Skeletal muscle tissue (tissue), 4 donors: ENCODE measurements around the gene MDH2. TPM values are rescaled to one million over a fixed set of nuclear protein-coding genes. Genes with fewer than 3 reads are reported as not detected.

ENCODE experiments used
- H3K27ac ChIP-seq: one replicate; pipeline ENCODE4 v1.7.0; 2013; ENCODE audit warnings: mild to moderate bottlenecking, low read depth, low read length, inconsistent platforms
- H3K27me3 ChIP-seq, 3 donors: one replicate each; pipeline ENCODE4 v1.7.0; 2013; ENCODE audit warnings: low read length in 3 of 3; ENCODE audit not compliant: control insufficient read depth in 3 of 3, insufficient read depth in 3 of 3
- H3K36me3 ChIP-seq, 3 donors: one replicate each; pipeline ENCODE4 v1.7.0; 2013; ENCODE audit warnings: low read length in 3 of 3; ENCODE audit not compliant: control insufficient read depth in 3 of 3, insufficient read depth in 3 of 3
- H3K4me1 ChIP-seq, 3 donors: one replicate each; pipeline ENCODE4 v1.7.0; 2013; ENCODE audit warnings: low read length in 3 of 3, mild to moderate bottlenecking in 3 of 3; ENCODE audit not compliant: control insufficient read depth in 3 of 3, insufficient read depth in 3 of 3
- H3K4me3 ChIP-seq, 3 donors: one replicate each; pipeline ENCODE4 v1.7.0; 2013; ENCODE audit warnings: low read length in 3 of 3
- H3K9ac ChIP-seq, 3 donors: one replicate each; pipeline ENCODE4 v1.7.0; 2013; ENCODE audit warnings: low read length in 3 of 3, mild to moderate bottlenecking in 3 of 3, moderate library complexity in 2 of 3, low read depth in 1 of 3
- H3K9me3 ChIP-seq, 3 donors: one replicate each; pipeline ENCODE4 v1.7.0; 2013; ENCODE audit warnings: low read length in 3 of 3; ENCODE audit not compliant: control insufficient read depth in 3 of 3
- total RNA-seq: library from RNA; depleted of rRNA; stranded (reverse); fragments of >200 nt; gene quantifications from one replicate; pipeline ENCODE4 v1.2.3, GENCODE V29; 2014
- donor health status: Osteomylitis.

Gene MDH2
- total RNA-seq, 1 donor from 2014 or later: 44.4 TPM

- no peaks in the 10 kb centered on the region for H3K9me3 ChIP-seq
- peaks cover 13 to 17% (median 13%) of the 10 kb centered on the region in 3 donors for H3K4me1 ChIP-seq
- H3K4me3 ChIP-seq: no peak overlapping the region
- H3K9ac ChIP-seq: no peak overlapping the region
- no peaks in the 10 kb centered on the region for H3K27me3 ChIP-seq
- H3K27ac ChIP-seq: no peak overlapping the region
- peaks cover 69 to 72% (median 72%) of the 10 kb centered on the region in 3 donors for H3K36me3 ChIP-seq
Observed at GRCh38 chr7:76065016-76065612, 17.2 kb downstream of the MDH2 start.

GRCh38 chr7:76066716-76067503, 19.0 kb downstream of the MDH2 start:
- Histone ChIP-seq H3K4me1 (peaks cover 0 to 6% (median 0%) of the 10 kb centered on the region in 3 donors), H3K36me3 (peaks cover 55 to 58% (median 56%) of the 10 kb centered on the region in 3 donors), H3K9ac (no peak overlapping the region), H3K9me3 (no peaks in the 10 kb centered on the region), H3K27ac (no peak overlapping the region), H3K4me3 (no peak overlapping the region), H3K27me3 (no peaks in the 10 kb centered on the region)

DNA sequence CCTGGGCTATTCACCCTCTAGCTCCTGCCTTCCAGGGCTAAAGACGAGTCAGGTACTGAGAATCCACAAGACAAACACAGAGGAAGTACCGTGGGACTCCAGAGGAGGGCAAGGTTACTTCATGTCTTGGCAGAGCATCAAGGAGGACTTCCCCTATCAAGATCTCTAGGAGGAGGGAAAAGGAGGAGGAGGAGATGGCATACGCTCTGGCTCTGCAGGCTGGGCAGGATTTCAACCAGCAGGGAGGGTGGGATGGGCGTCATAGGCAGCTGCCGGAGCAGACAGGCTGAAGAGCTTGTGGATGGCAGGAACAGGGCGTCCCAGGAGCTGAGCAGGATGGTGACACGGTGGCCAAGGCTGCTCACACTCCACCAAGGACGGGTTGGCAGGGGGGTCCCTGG, 21.3 kb downstream of the MDH2 start:
- H3K36me3 ChIP-seq: peaks cover 34 to 36% (median 34%) of the 10 kb centered on the region in 3 donors
- H3K9ac ChIP-seq: no peak overlapping the region
- peaks cover 0 to 5% (median 0%) of the 10 kb centered on the region in 3 donors for H3K4me1 ChIP-seq
- H3K27me3 ChIP-seq: no peaks in the 10 kb centered on the region
- no peaks in the 10 kb centered on the region for H3K9me3 ChIP-seq
- no peak overlapping the region for H3K4me3 ChIP-seq
- H3K27ac ChIP-seq: no peak overlapping the region

DNA sequence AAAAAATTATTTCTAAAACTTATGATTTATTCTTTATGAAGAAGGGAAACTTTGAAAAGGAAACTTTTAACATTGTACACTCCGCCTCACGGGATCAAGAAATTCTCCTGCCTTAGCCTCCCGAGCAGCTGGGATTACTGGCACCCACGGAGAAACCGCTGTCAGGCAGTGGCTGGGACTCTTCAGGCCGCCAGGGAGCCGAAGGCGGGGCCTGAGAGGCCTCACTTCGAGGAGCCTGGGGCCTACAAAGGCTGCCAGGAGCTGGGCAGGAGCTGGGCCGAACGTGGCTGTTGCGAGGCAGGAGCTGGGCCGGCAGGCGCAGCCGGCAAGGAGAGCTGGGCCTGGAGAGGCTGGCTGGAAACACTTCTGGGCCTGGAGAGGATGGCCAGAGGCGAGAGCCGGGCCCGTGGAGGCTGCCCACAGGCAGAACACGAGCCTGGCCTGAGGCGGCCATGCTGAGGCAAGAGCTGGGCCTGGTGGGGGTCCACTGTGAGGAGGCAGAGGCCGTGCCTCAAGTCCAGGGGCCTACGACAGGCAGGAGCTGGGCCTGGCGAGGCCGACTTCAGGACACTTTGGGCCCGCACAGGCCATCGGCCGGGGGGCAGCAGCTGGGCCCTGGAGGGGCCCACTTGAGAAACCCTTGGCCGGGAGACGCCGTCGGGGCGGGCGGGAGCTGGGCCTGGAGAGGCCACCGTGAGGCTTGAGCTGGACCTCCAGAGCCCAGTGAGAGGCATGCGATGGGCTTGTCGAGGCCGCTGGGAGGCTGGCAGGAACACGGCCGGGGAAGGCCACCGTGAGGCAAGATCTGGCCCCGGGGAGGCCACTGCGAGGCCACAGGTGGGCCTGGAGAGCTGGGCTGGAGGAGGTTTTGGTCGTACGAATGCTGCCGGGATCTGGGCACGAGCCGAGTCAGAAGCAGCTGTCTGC, 23.7 kb downstream of the MDH2 start:
- H3K27me3 ChIP-seq: no peaks in the 10 kb centered on the region
- H3K27ac ChIP-seq: no peak overlapping the region
- peaks cover 0 to 5% (median 0%) of the 10 kb centered on the region in 3 donors for H3K4me1 ChIP-seq
- H3K4me3 ChIP-seq: no peak overlapping the region
- H3K36me3 ChIP-seq: peaks cover 10 to 13% (median 10%) of the 10 kb centered on the region in 3 donors
- H3K9me3 ChIP-seq: peaks cover 0 to 3% (median 0%) of the 10 kb centered on the region in 3 donors
- no peak overlapping the region for H3K9ac ChIP-seq

DNA sequence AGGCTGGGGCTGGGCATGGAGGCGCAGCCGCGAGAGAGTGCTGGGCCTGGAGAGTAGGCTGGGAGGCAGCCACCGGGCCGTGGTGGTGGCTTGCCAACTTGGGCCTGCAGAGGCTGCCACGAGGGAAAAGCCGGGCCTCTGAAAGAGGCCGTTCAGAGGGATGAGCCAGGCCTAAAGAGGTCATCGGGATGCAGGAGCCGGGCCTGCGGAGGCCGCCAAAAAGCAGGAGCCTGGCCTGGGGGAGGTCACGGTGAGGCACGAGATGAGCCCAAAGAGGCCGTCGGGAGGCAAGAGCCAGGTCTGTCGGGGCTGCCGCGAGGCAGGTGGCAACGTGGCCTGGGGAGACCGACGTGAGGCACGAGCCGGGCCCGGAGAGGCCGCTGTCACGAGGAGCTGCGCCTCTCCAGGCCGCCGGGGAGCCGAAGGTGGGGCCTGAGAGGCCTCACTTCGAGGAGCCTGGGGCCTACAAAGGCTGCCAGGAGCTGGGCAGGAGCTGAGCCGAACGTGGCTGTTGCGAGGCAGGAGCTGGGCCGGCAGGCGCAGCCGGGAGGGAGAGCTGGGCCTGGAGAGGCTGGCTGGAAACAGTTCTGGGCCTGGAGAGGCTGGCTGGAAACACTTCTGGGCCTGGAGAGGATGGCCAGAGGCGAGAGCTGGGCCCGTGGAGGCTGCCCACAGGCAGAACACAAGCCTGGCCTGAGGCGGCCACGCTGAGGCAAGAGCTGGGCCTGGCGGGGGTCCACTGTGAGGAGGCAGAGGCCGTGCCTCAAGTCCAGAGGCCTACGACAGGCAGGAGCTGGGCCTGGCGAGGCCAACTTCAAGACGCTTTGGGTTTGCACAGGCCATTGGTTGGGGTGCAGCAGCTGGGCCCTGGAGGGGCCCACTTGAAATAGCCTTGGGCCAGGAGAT, 24.6 kb downstream of the MDH2 start:
- Histone ChIP-seq H3K27ac (no peak overlapping the region), H3K9me3 (peaks cover 0 to 3% (median 0%) of the 10 kb centered on the region in 3 donors), H3K4me1 (peaks cover 0 to 5% (median 0%) of the 10 kb centered on the region in 3 donors), H3K27me3 (no peaks in the 10 kb centered on the region), H3K36me3 (peaks cover 3 to 4% (median 4%) of the 10 kb centered on the region in 3 donors), H3K9ac (no peak overlapping the region), H3K4me3 (no peak overlapping the region)

- no peak overlapping the region for H3K9ac ChIP-seq
- no peaks in the 10 kb centered on the region for H3K36me3 ChIP-seq
- H3K4me3 ChIP-seq: no peak overlapping the region
- H3K4me1 ChIP-seq: peaks cover 0 to 5% (median 0%) of the 10 kb centered on the region in 3 donors
- H3K27me3 ChIP-seq: no peaks in the 10 kb centered on the region
- no peak overlapping the region for H3K27ac ChIP-seq
- H3K9me3 ChIP-seq: peaks cover 0 to 3% (median 0%) of the 10 kb centered on the region in 3 donors
Observed at GRCh38 chr7:76073335-76073990, 25.6 kb downstream of the MDH2 start.

- Histone ChIP-seq H3K9me3 (peaks cover 0 to 3% (median 0%) of the 10 kb centered on the region in 3 donors), H3K27me3 (no peaks in the 10 kb centered on the region), H3K9ac (no peak overlapping the region), H3K27ac (no peak overlapping the region), H3K4me1 (peaks cover 0 to 5% (median 0%) of the 10 kb centered on the region in 3 donors), H3K4me3 (no peak overlapping the region), H3K36me3 (no peaks in the 10 kb centered on the region)
Observed at GRCh38 chr7:76074306-76074971, 26.5 kb downstream of the MDH2 start.

DNA sequence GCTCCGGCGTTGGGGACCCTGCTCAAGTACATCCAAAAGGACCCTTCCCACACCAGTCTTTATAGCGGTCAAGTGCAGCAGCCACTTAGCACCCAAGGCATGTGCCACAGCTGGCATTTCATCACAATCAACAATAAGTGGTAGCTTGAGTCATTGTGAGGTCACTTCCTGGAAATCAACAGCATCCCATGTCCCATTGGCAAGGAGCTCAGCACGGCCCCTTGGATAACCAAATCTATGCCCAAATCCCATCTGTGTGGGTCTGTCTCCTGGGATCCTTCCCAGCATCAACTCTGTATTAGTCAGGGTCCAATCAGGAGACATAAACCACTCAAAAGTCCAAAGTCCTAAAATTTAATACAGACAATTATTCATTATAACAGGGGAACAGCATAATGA, 27.1 kb downstream of the MDH2 start:
- Histone ChIP-seq H3K9me3 (peaks cover 0 to 3% (median 0%) of the 10 kb centered on the region in 3 donors), H3K4me1 (peaks cover 0 to 2% (median 0%) of the 10 kb centered on the region in 3 donors), H3K9ac (no peak overlapping the region), H3K36me3 (no peaks in the 10 kb centered on the region), H3K4me3 (no peak overlapping the region), H3K27me3 (no peaks in the 10 kb centered on the region), H3K27ac (no peak overlapping the region)
